GM18511 (cell line): ENCODE measurements around the gene MAPK4.
"Not testable (repeated sequence)": the region's sequence is repeated elsewhere in the genome, so short reads cannot be mapped to it uniquely, and the experiment has no call there.

Experiments used
- ATAC-seq: cut with Tn5 transposase; IDR thresholded peaks from one replicate; pipeline ENCODE4 v1.9.1; 2021; ENCODE audit warnings: mild to moderate bottlenecking, moderate library complexity; ENCODE audit not compliant: unreplicated experiment

Gene MAPK4

GRCh38 chr18:50679056-50679455 lies 119.2 kb downstream of the MAPK4 start:
- no peak for ATAC-seq

DNA sequence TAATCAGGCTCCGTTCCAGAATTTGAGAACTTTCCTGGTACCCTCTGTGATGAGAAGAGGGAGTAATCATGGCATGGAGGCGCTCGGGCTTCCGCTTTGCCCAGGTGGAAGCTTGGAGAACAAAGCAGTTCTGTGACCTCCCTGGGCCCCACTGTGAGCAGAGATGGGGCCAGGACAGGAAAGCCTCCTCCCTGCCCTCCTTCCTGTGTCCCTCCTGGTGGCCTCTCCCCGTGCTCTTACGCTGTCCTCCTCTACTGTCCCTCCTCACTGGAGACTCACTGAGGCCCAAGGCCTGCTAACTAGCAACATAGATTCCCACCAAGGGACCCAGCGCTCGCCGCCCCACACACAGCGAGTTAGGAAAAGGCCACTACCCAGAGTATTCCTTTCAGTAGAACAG lies 119.8 kb downstream of the MAPK4 start:
- ATAC-seq: no peak

DNA sequence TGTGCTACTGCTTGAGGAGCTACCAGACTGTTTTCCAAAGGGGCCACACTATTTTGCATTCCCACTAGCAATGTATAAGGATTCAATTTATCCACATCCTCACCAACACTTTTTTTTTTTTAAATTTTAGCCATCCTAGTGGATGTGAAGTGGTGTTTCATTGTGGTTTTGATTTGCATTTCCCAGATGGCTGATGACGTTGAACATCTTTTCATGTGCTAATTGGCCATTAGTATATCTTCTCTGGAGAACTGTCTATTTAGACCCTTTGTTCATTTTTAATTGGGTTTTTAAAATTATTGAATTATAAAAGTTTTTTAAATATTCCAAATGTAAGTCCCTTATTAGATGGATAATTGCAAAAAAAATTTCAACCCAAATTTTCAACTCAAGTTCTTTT lies 121.1 kb downstream of the MAPK4 start:
- ATAC-seq: no peak

DNA sequence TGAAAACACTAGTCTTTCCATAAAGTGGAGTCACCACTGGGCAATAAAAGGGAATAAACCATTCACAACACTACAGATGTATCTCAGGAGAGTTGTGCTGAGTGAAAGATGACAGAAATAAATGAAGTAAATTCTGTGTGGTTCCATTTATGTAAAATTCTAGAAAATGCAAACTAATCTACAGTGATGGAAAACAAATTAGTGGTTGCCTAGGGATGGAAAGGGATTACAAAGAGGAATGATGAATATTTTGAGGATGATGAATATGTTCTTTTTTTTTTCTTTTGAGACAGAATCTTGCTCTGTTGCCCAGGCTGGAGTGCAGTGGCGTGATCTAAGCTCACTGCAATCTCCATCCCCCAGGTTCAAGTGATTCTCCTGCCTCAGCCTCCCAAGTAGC lies 123.0 kb downstream of the MAPK4 start:
- no peak for ATAC-seq

- ATAC-seq: no peak
Measured at GRCh38 chr18:50686409-50686808, 126.5 kb downstream of the MAPK4 start.

- ATAC-seq: no peak
Measured at GRCh38 chr18:50687491-50687890, 127.6 kb downstream of the MAPK4 start.

- ATAC-seq: no peak
Measured at GRCh38 chr18:50689578-50689977, 129.7 kb downstream of the MAPK4 start.

GRCh38 chr18:50694147-50694546 lies 134.3 kb downstream of the MAPK4 start:
- ATAC-seq: no peak

DNA sequence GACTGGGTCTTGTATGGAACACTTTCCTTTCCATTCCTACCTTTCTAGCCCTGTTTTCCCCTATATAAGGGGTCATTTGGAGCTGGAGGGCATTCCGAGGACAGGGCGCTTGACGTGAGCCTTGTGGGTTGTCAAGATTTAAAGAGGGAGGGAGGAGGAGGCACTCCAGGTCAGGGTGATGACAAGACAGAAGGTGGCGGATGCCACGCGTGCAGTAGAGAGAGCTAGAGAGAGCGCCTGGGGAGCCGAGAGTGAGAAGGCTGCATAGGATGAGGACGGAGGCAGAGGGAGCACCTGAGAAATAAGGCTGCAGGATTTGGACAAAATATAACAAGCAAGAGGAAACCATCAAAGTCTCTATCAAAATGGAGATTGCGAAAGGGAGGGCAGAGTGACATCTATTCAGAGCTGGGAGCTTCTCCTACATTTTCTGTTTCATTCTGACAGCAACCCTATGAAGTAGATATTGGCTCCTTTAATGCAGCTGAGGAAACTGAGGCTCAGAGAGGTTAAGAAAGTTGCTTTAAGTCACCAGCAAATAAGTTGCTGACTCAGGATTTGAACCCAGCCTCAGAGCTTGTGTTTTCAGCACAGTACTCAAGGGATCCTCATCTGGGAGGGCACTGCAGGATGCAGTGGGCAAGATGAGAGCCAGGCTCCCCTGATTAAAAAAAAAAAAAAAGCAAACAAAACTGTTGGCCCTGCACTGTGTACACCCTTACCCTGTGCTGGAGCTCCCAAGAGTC lies 135.7 kb downstream of the MAPK4 start:
- no peak for ATAC-seq

GRCh38 chr18:50696436-50696835 lies 136.5 kb downstream of the MAPK4 start:
- ATAC-seq: no peak

GRCh38 chr18:50696929-50697328 lies 137.0 kb downstream of the MAPK4 start:
- no peak for ATAC-seq

DNA sequence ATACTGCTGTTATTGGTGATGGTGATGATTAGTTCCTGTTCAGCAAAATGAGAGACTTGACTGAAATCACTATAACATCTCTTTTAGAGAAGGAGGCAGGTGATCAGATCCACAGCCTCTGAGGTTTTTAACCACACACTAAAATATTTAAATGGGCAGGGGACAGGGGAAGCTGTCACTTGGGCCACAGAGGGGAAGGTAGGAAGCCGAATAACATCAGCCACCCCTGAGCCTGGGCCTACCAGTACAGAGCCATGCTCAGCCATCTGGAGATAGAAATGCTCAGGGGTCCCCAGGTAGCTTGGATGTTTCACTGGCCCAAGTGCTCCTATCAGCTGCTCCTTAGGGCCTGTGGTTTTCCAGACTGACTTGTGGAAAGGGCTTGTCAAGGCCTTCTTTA lies 137.6 kb downstream of the MAPK4 start:
- ATAC-seq: no peak

- ATAC-seq: no peak
Measured at GRCh38 chr18:50700245-50701165, 140.6 kb downstream of the MAPK4 start.

- no peak for ATAC-seq
Measured at GRCh38 chr18:50704357-50704940, 144.6 kb downstream of the MAPK4 start.

DNA sequence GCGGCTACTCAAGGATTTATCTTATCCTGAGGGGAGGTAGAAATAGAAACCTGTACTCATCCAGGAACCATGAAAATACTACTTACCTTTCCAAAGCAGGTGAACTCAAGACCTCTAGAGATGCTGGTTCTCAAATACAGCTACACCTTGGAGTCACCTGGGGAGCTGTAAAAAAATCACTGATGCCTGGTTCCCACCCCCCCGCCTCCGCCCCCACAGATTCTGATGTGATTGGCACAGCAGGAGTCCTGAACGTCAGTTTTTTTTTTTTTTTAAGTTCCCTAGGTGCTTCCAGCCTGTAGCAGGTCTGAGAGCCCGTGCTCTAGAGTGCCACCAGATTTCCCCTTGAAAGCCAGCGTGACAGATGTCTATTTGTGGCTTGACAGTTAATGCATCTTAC lies 146.3 kb downstream of the MAPK4 start:
- no peak for ATAC-seq

DNA sequence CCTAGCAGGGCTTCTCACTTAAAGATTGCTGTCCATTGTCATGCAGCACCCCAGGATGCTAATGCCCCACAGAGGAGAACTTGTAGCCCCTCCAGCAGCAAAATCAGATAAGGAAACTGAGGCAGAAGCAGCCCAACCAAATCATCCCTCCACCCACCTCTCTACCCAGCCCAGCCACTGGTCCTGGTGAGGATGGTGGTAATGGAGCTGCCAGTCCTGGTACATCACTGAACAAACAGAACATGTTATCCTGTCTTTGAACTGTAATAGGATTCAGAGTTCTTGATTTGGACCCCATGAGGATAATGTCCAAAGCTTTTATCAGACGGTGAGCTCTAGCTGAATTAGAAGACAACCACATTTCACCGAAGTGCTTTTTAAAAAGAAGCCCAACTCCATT lies 146.8 kb downstream of the MAPK4 start:
- no peak for ATAC-seq

- ATAC-seq: not testable (repeated sequence)
Measured at GRCh38 chr18:50707297-50707696, 147.4 kb downstream of the MAPK4 start.

DNA sequence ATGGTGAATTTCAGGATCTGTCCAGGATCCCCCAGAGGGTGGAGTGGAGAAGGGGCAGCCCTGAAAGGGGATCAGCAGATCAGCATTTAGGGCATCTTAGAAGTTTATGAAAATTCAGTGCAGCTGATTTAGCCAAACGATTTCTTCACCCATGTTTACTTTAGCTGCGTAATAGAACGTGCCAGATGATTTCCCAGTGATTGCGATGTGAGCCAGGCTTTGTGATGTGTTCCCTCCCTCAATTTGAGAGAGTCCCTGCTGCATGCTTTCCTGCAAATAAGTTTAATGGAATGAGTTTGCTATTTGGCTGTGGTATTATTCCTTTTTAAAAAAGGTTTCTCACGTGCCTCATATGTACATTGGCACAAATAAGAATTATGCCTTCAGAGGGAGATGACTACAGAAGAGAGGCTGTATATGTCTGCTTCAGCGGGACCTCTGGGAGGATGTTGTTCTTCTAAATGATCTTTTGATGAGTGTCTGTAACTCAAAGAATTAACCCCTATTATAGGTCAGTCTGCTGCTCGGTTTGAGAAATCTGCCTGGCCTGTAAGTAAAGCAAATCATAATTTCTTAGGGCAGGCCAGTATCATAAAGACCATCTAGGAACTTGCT lies 148.1 kb downstream of the MAPK4 start:
- ATAC-seq: no peak

- no peak for ATAC-seq
Measured at GRCh38 chr18:50709193-50709592, 149.3 kb downstream of the MAPK4 start.

DNA sequence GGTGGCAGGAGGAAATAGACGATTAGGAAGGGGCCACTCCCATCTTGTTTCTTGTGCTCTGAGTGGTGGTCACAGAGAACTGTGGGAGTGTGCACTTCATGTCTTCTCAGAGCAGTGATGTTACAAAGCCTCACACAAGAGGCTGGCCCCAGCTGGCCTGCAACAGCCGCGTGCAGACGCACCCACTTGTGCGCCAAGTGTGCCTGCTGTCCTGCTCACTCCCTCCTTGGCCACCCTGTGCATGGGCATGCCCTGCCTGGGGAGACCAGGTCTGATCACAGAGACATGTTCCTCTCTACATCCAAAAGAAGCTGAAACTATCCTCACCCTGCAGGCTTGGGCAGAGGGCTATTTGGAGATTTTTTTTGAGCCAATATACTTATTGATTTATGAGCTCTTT lies 151.5 kb downstream of the MAPK4 start:
- no peak for ATAC-seq

- no peak for ATAC-seq
Measured at GRCh38 chr18:50715919-50716318, 156.0 kb downstream of the MAPK4 start.
